ENCODE results near the gene NMT1. TPM values are rescaled to one million over a fixed set of nuclear protein-coding genes. Genes with fewer than 3 reads are reported as not detected.
A peak's percentile ranks its signal among the peaks of the same experiment; 100 is the strongest.

Gene NMT1
- 58.3 and 64.9 TPM in 2 replicates for total RNA-seq (2012; rRNA removed)

DNA sequence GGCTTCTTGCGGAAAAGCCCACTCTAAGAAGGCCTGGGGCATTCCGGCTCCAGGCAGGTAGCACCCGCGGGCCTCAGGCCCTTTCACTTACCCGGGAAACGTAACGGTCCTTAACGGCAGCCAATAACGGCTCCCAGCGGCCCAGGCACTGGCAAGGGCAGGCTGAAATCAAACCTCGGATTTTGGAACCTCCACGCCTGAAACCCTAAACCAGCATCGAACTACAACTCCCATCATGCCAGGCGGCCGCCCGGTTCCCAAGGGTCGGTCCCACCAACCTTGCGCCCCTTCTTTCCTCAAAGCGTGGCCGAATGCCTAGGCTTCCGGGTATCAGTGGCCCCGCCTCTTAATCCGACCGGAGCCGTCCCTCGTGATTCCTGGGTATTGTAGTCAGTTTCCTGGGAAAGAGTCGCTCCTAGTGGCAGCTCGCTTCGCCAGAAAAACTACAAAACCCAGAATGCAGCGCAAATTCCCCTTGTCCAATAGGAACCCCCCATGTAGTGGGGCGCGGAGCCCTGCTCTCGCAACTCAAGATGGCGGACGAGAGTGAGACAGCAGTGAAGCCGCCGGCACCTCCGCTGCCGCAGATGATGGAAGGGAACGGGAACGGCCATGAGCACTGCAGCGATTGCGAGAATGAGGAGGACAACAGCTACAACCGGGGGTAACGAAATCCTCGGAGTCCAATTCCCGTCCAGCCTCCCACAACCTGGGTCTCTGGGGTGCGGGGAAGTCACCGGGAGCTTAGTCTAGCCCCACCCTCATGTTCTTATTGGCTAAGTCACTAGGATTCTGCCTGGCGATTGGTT is at the start of gene NMT1:
Gene NMT1 (plus strand): TSS at position 521 of the 809 bp plus-strand sequence. CDS start 13 bp downstream, at position 534.
- H3K36me3 ChIP-seq (ENCODE audit: insufficient read depth, low read length) = peaks cover 5% of the 10 kb centered on the region
- peak within 1 kb of the TSS; percentile 78 for H3K4me2 ChIP-seq (ENCODE audit: low read length)
- no peaks in the 10 kb centered on the region for H3K27me3 ChIP-seq (ENCODE audit: control insufficient read depth, insufficient read depth, low read length)
- H3K4me1 ChIP-seq (ENCODE audit: control insufficient read depth, insufficient read depth, low read length) = peaks cover 16% of the 10 kb centered on the region
- H3K9ac ChIP-seq (ENCODE audit: low read depth, low read length) = peak within 1 kb of the TSS; percentile 89
- H3K9me3 ChIP-seq (replicated peaks; ENCODE audit: low read length) = no peaks in the 10 kb centered on the region
- H3K4me3 ChIP-seq (ENCODE audit: low read length) = peak within 1 kb of the TSS; percentile 86

DNA sequence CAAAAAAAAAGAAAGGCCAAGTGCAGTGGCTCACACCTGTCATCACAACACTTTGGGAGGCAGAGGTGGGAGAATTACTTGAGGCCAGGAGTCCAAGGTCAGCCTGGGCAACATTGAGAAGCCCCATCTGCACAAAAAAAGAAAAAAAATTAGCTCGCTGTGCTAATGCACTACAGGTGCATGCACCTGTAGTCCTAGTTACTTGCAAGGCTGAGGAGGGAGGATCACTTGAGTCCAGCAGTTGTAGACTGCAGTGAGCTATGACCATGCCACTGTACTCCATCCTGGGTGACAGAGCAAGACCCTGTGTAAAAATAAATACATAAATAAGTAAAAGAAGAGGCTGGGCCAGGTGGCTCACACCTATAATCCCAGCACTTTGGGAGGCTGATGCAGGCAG is 49.4 kb upstream of the NMT1 start:
- Histone ChIP-seq H3K27me3 (ENCODE audit: control insufficient read depth, insufficient read depth, low read length) (no peaks in the 10 kb centered on the region), H3K4me1 (ENCODE audit: control insufficient read depth, insufficient read depth, low read length) (peaks cover 11% of the 10 kb centered on the region), H3K9ac (ENCODE audit: low read depth, low read length) (no peak overlapping the region), H3K4me2 (ENCODE audit: low read length) (no peak overlapping the region), H3K4me3 (ENCODE audit: low read length) (no peak overlapping the region), H3K9me3 (replicated peaks; ENCODE audit: low read length) (no peaks in the 10 kb centered on the region), H3K36me3 (ENCODE audit: insufficient read depth, low read length) (no peaks in the 10 kb centered on the region)

DNA sequence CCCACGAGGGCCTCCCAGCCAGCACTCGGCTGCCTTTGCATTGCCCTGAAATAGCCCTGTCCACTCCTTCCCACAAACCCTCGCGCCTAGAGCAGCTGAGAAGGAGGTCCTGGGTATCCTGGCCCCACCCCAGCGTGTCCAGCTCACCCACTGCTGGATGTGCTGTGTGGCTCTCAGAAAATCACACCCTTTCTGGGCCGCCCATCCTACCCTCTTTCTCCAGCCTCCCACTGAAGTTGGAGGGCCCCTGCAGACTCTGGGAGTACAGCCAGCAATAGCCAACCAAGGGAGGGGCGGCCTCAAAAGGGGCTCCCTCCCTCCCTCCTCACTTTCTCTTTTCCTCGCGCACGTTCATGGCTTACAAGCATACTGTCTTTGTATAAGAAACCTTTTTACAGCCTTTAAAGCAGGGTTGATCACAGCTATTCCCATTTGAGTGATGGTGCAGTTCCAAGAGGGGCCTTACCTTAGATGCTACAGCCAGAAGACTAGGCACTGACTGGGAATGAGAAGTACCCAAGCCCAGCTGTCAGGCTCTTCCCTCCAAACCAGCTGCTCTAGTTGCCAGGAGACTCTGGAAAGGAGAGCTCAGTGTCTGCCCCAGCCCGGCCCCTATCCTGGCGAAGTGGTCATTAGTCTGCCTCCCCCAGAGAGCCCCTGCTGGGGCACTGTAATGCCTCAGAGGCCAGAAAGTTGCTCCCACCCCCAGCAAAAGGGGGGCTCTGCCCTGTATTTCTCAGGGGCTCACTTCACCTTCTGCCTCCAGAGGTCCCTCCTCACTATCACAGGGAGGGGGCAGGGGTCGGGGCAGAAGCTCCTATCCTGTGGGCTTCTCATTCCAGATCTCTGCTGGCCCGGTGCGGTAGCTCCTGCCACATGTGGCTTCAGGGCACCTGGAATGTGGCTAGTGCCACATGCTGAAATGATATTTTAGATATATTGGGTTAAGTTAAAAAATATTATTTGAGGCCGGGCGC is 47.8 kb upstream of the NMT1 start:
- no peak overlapping the region for H3K4me3 ChIP-seq (ENCODE audit: low read length)
- H3K4me2 ChIP-seq (ENCODE audit: low read length) = peak overlapping the region; percentile 32
- no peaks in the 10 kb centered on the region for H3K9me3 ChIP-seq (replicated peaks; ENCODE audit: low read length)
- H3K4me1 ChIP-seq (ENCODE audit: control insufficient read depth, insufficient read depth, low read length) = peaks cover 13% of the 10 kb centered on the region
- no peaks in the 10 kb centered on the region for H3K36me3 ChIP-seq (ENCODE audit: insufficient read depth, low read length)
- no peaks in the 10 kb centered on the region for H3K27me3 ChIP-seq (ENCODE audit: control insufficient read depth, insufficient read depth, low read length)
- H3K9ac ChIP-seq (ENCODE audit: low read depth, low read length) = no peak overlapping the region

DNA sequence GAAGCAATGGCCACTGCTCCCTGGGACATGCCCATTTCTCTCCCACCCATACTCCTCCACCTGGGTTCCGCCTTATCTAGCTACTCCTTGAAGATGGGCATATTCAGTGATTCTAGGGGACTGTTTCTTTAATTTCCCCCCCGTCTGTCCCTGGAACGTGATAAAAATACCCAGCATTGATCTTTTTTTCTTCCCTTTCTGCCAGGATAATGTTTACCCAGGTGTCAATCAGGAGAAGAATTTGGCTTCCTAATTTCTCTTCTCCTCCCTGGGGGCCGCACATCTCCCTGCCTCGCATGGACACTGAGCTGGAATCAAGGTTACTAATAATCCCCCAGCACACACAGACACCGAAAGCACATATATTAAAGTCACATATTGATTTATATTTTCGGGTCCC is 44.9 kb upstream of the NMT1 start:
- Histone ChIP-seq H3K36me3 (ENCODE audit: insufficient read depth, low read length) (no peaks in the 10 kb centered on the region), H3K4me2 (ENCODE audit: low read length) (no peak overlapping the region), H3K27me3 (ENCODE audit: control insufficient read depth, insufficient read depth, low read length) (no peaks in the 10 kb centered on the region), H3K4me3 (ENCODE audit: low read length) (no peak overlapping the region), H3K9me3 (replicated peaks; ENCODE audit: low read length) (no peaks in the 10 kb centered on the region), H3K4me1 (ENCODE audit: control insufficient read depth, insufficient read depth, low read length) (peaks cover 24% of the 10 kb centered on the region), H3K9ac (ENCODE audit: low read depth, low read length) (no peak overlapping the region)

DNA sequence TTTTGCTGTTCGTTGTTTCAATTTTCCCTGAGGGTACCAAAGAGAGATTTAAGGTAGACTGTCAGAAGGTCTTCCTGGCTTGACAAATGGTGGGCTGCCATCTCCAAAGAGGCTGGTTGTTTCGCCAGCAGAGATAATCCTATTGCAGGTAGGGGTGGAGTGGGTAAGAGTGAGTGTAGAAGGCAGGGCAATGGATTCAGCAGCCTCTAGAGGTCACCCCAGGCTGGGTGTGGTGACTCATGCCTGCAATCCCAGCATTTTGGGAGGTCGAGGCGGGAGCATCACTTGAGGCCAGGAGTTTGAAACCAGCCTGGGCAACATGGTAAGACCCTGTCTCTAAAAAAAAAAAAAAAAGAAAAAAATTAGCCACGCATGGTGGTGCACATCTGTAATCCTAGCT is 44.3 kb upstream of the NMT1 start:
- Histone ChIP-seq H3K4me3 (ENCODE audit: low read length) (no peak overlapping the region), H3K9ac (ENCODE audit: low read depth, low read length) (no peak overlapping the region), H3K36me3 (ENCODE audit: insufficient read depth, low read length) (no peaks in the 10 kb centered on the region), H3K27me3 (ENCODE audit: control insufficient read depth, insufficient read depth, low read length) (no peaks in the 10 kb centered on the region), H3K9me3 (replicated peaks; ENCODE audit: low read length) (no peaks in the 10 kb centered on the region), H3K4me2 (ENCODE audit: low read length) (no peak overlapping the region), H3K4me1 (ENCODE audit: control insufficient read depth, insufficient read depth, low read length) (peaks cover 30% of the 10 kb centered on the region)

DNA sequence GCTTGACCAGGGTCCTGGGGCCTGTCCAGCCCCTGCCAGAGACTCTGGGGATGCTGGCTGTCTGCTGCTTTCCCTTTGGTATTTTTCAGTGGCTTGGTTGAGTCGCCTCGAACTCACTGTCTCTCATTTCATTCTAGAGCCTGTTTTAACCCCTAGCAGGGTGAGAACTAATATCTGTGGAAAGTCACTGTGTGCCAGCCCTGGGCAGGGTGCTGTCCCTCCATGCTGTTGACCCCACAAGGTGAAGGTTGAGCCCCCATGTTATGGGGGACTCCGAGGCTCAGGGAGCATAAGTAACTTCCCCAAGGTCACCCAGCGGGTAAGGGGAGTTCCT is 42.6 kb upstream of the NMT1 start:
- Histone ChIP-seq H3K4me3 (ENCODE audit: low read length) (peak overlapping the region; percentile 72), H3K27me3 (ENCODE audit: control insufficient read depth, insufficient read depth, low read length) (no peaks in the 10 kb centered on the region), H3K4me2 (ENCODE audit: low read length) (peak overlapping the region; percentile 89), H3K36me3 (ENCODE audit: insufficient read depth, low read length) (no peaks in the 10 kb centered on the region), H3K9me3 (replicated peaks; ENCODE audit: low read length) (no peaks in the 10 kb centered on the region), H3K4me1 (ENCODE audit: control insufficient read depth, insufficient read depth, low read length) (peaks cover 19% of the 10 kb centered on the region), H3K9ac (ENCODE audit: low read depth, low read length) (peak overlapping the region; percentile 73)

DNA sequence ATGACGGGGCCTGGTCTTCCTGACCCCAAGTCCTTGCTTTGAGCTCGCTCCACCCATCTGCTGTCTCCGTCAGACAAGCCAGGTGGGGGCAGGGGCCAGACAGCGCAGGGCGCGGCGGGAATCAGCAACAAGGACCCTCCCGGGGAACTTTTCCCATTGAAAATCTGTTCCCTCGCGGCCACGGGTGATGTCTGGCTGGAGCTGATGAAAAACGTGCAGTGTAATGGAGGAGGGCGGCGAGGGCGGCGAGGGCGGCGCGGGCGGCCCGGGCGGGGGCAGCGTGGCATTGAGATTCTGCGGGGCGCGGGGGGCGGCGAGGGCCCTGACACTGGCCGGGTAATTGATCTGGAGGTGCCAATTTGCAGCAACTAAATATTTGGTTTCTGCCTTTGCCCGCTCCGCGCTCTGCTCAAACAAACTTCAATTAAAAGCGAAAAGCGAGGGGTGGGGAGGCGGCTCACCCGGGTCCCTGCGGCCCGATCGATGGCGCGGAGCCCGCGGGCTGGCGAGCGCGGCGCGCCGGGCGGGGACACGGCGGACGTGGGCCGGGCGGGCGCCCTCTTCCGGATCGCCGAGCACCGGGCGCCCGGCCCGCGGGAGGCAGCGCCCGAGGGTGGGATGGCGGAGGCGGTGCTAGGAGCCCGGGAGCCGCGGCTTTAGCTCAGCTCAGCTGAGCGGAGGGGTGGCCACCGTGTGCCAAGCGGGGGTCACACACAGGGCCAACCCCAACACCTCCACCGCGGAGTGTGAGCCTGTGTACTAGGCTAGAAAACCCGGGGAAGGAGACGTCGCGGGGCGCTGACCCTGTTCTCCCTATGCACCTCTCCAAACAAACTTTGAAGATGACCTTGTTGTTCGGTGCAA is 42.0 kb upstream of the NMT1 start:
- Histone ChIP-seq H3K9ac (ENCODE audit: low read depth, low read length) (peak overlapping the region; percentile 73), H3K4me2 (ENCODE audit: low read length) (peak overlapping the region; percentile 89), H3K4me3 (ENCODE audit: low read length) (peak overlapping the region; percentile 72), H3K9me3 (replicated peaks; ENCODE audit: low read length) (no peaks in the 10 kb centered on the region), H3K36me3 (ENCODE audit: insufficient read depth, low read length) (no peaks in the 10 kb centered on the region), H3K27me3 (ENCODE audit: control insufficient read depth, insufficient read depth, low read length) (no peaks in the 10 kb centered on the region), H3K4me1 (ENCODE audit: control insufficient read depth, insufficient read depth, low read length) (peaks cover 19% of the 10 kb centered on the region)

DNA sequence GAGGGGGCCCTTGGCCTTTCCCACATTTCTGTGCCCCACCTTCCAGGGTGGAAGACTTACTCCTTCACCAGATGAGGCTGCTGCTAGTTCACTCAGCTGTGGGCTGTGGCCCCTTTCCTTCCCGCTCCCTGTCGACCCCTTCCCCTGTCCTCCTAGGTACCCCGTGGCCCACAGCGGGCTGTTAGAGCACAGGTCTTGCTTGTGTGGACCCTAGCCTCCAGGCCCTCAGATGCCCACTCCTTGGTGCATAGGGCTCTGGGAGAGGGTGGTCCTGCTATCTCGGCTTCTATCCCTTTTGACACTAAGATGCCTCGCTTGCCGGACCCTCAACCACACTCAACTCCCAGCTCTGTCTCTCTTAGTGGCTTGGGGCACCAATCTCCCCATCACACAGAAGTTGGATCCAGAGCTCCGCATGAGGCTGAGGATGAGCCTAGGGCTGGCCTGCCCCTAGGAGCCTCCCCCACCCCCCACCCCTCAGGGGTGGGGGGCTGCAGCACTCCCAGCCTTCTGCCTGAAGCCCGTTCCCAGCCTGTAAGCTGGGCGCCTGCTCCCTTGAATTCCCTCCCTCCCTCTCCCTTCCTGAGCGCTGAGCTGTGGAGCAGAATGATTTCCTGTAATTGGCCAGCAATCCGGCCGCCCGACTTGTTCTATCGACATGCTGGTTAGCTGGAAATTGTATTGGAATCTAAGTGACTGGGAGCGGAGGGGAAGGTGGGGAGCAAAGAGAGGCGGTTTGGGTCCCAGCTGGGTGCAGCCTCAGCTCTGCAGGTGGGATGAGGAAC is 40.6 kb upstream of the NMT1 start:
- Histone ChIP-seq H3K9me3 (replicated peaks; ENCODE audit: low read length) (no peaks in the 10 kb centered on the region), H3K4me1 (ENCODE audit: control insufficient read depth, insufficient read depth, low read length) (peaks cover 19% of the 10 kb centered on the region), H3K4me3 (ENCODE audit: low read length) (no peak overlapping the region), H3K4me2 (ENCODE audit: low read length) (no peak overlapping the region), H3K36me3 (ENCODE audit: insufficient read depth, low read length) (no peaks in the 10 kb centered on the region), H3K9ac (ENCODE audit: low read depth, low read length) (no peak overlapping the region), H3K27me3 (ENCODE audit: control insufficient read depth, insufficient read depth, low read length) (no peaks in the 10 kb centered on the region)

DNA sequence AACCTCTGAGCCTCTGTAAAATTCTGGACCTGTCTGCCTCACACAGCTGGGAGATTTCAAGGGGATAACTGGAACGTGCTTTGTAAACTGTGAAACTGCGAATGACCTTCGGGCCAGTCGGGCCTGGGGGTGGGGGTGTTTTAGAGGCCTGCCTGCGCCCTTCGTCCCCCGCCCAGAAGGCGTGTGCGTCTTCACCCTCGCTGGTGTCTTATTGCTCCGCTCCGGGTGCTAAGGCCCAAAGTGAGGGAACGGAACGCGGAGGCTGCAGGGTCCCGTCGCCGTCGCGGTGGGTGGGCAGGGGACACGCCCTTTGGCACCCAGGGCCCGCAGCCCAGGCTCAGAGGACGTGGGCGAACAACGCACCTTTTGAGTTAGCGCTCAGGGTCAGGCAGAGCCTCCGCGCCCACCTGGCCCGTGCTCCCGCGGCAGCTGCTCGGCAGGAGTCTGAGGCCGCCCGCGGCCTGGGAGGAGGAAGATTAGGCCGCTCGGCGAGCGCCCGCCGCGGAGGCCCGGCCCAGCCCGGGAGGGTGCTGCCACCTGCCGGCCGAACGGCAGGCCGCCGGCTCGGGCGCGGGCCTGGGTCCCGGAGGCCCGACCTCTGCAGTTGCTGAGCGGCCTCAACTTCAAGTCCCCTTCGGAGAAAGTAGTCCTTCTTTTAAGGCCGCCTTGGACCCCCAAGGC is 39.4 kb upstream of the NMT1 start:
- H3K9ac ChIP-seq (ENCODE audit: low read depth, low read length) = peak overlapping the region; percentile 75
- H3K9me3 ChIP-seq (replicated peaks; ENCODE audit: low read length) = no peaks in the 10 kb centered on the region
- no peaks in the 10 kb centered on the region for H3K27me3 ChIP-seq (ENCODE audit: control insufficient read depth, insufficient read depth, low read length)
- peak overlapping the region; percentile 63 for H3K4me3 ChIP-seq (ENCODE audit: low read length)
- peak overlapping the region; percentile 89 for H3K4me2 ChIP-seq (ENCODE audit: low read length)
- H3K36me3 ChIP-seq (ENCODE audit: insufficient read depth, low read length) = no peaks in the 10 kb centered on the region
- peaks cover 19% of the 10 kb centered on the region for H3K4me1 ChIP-seq (ENCODE audit: control insufficient read depth, insufficient read depth, low read length)

DNA sequence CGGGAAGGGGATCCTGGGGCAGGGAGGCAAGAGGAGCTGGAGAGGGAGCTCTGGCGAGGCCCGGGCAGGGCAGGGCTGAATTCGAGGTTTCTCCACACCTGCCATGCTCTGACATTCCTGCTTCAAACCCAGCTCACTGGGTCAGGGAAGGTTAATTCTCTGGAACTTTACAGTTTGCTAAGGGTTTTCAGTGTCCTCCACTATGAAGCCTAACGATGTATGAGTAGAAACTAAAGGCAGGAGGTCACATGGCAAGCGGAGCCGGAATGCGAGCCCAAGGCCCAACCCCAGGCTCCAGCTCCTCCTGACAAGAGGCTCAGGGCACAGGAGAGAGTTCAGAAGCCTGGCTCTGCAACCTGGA is 38.8 kb upstream of the NMT1 start:
- H3K4me3 ChIP-seq (ENCODE audit: low read length) = no peak overlapping the region

More for the DNA sequence above, 38.8 kb upstream of the NMT1 start:
- no peaks in the 10 kb centered on the region for H3K27me3 ChIP-seq (ENCODE audit: control insufficient read depth, insufficient read depth, low read length)
- H3K4me2 ChIP-seq (ENCODE audit: low read length) = peak overlapping the region; percentile 89
- peaks cover 19% of the 10 kb centered on the region for H3K4me1 ChIP-seq (ENCODE audit: control insufficient read depth, insufficient read depth, low read length)
- no peaks in the 10 kb centered on the region for H3K36me3 ChIP-seq (ENCODE audit: insufficient read depth, low read length)
- H3K9ac ChIP-seq (ENCODE audit: low read depth, low read length) = no peak overlapping the region
- H3K9me3 ChIP-seq (replicated peaks; ENCODE audit: low read length) = no peaks in the 10 kb centered on the region
